GM18867 (cell line): ENCODE measurements around the gene C1orf50.
"Not testable (repeated sequence)": the region's sequence is repeated elsewhere in the genome, so short reads cannot be mapped to it uniquely, and the experiment has no call there.

Experiments
- ATAC-seq: cut with Tn5 transposase; IDR thresholded peaks from one replicate; pipeline ENCODE4 v1.9.1; 2021; ENCODE audit warnings: mild to moderate bottlenecking, moderate library complexity; ENCODE audit not compliant: unreplicated experiment

C1orf50 gene

DNA sequence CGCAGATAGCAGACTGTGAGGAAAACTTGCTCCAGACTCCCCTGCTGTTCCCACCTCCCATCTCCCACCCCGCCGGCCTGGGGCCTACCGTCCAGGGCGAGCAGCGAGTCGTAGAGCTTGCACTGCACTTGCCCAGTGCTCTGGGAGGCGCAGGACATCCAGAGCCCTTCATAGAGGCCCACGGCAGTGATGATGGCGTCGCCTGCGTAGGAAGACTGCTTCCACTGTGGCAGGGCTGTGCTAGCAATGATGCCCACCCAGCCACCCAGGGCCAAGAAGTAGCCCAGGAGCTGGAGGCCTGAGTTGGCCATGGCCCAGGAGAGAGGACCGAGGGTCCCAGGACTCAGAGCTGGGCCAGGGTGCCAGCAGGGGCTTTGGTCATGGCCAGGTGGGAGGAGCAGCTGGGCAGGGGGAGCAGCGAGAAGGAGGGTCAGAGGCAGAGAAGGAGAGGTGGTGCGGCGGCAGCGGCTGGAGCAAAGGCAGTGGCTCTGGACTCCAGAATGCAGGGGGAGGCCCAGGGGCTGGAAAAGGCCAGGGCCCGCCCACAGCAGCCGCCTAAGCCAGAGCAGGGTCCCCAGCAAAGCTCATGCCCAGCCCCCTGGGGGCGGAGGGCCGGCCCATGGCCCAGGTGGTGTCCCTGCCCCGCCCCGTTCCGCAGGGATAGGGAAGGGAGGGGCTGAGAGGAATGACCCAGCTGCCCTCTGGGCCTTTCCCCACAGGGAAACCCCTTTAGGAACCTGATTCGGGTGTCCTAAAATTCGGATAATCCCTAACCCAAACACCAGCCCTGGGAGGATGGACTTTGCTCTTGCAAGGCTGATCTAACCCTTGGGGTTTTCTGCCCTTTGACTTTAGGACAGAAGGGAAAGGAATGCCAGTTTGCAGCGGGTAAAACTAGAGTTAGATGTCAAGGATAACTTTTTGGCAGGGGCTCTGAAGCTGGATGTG is 27.0 kb upstream of the C1orf50 start, which contains the start of gene CLDN19:
CLDN19 (minus strand) TSS at position 484 of the 948 bp plus-strand sequence; CDS start at position 311, 173 bp downstream.
- no peak for ATAC-seq

DNA sequence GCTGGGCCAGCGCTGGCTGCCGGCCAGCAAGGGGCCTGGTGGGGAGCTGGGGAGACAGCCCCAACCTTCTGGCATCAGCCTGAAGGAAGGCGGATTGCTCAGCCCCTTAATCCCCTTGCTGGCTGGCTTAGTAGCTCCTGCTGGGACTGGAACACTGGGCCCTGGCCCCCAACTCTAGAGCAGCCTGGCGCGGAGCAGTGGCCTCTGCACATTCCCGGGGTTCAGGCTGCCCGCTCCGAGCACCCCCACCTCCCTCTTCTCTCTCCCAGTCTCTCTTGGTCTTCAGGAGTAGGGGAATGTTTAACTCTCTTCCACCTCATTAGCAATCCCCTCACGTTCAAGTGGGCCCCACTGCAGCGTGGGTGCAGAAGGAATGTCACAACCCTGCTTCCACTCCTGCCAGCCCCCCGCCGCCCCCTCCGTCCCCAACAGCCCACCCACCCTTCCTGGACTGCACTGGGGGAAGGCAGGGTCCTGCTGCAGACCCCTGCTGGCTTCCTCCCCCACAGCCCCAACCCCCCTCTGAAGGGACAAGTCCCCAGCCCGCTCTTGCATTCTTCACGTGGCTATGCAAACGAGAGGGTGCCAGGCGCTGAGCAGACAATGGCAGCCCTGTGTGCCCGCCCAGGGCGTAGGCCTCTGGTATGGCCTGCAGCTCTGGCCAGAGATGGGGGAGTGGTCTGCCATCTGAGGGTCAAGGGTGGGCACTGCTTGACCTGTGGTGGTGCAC is 26.0 kb upstream of the C1orf50 start:
- no peak for ATAC-seq

DNA sequence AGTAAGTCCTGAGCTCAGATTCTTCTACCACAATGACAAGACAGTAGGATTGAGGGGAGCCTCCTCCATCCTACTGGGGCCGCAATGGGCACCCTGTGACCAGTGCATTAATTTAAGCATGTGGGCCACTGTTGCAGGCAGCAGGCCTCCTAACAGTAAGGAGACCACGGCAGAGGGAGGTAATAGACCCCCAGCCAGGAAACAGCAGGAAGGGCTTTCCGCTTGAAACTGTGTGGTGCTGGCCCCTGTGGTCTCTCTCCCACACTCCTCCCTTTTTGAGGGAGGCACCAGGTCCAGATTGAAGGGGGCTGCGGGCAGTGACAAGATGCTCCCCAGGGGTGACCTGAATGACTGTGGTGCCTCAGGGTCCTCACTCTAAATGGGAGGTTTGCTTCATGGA is 25.3 kb upstream of the C1orf50 start:
- no peak for ATAC-seq

DNA sequence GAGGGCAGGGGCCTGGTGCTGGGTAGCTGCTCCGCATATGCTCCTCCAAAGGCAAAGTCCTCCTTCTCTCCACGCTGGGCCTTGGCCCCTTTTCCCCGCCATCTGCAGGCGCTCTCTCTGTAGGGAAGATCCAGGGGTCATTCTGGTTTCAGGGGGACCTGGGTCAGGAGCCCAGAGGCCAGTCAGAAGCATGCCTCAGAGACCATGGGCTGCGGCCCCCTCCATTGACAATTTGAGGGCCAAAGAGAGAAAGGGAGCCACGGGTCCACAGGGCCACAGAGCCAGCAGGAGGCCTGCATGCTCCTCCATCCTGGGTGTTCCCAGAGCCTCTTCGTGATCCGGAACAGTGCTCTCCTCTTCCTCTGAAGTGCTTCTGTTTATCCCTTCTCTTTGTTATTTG is 24.9 kb upstream of the C1orf50 start:
- ATAC-seq = no peak

DNA sequence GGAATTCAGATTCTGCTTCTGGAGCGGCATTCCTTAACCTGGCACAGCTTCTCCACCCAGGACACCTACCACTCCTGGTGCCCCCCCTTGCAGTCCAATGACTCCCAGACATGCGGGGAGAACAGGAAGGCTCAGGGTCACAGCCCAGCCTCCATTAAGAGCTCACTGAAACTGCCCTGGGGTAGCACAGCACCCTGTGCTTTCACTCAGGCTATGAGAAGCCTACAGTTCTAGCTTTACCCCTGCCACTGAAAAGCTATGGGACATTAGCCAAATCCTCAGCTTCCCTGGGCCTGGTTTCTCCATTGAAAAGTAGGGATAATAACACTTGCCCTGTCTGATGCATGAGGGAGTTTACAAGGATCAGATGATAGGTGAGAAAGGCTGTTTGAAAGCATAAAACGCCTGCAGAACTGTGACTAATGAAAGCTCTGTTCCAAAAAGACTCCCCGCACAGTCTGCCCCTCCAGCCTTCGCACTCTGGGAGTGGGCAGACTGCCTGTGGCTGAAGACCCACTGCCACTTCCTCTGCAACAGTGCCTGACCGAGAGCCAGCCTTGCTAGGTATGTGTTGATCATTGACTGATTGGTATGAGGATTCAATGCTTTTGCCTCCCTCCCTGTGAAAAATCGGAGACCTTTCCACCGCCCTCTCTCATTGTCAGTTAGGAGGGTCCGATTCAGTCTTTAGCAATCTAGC is 24.3 kb upstream of the C1orf50 start:
- no peak for ATAC-seq

DNA sequence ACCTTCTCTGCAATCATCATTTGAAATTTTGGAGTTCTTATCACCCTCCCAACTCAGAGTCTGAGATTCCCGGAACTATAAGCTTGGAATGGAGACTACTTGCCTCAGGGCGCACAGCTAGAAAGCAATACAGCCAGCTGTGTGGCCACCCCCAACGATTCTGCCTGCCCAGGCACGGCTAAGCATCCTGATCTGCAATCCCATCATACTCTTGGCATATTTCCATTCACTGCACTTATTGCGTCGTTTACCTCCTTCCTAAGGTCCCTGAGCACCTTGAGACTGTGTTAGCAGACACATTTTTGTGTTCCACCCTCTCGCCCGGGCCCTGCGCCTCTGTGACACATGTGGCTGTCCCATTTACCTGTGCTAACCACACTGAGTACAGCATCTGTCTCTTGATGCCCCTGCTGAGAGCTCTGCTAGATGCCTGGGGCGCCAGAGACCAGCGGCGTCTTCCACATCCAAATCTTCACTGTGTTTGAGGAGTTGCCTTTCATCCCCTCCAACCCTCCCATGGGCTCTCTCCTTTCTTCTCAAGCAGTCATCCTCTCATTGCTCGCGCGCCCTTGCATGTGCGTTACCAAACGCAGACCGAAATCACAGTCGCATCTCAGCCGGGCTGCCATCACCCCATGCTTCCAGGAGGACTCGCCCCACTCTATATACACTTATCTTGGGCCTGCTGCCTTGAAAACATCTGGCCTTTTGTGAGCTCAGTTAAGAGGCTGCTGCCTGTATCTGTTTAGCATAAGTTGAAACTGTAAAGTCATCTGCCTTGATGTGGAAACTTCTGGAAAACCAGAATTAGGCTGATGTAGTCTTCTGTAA is 23.5 kb upstream of the C1orf50 start:
- no peak for ATAC-seq

DNA sequence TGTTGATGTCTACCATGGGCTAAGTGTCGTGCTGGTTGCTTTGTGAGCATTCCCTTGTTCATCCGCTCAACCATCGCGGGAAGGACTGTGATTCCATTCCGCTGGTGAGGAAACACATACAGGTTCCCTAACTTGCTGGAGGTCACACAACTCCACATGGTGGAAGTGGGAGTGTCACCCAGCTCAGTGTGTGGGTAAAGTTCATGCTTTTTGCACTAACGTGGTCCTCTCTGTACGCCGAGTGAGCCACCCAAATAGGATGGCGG is 23.0 kb upstream of the C1orf50 start:
- ATAC-seq = no peak

DNA sequence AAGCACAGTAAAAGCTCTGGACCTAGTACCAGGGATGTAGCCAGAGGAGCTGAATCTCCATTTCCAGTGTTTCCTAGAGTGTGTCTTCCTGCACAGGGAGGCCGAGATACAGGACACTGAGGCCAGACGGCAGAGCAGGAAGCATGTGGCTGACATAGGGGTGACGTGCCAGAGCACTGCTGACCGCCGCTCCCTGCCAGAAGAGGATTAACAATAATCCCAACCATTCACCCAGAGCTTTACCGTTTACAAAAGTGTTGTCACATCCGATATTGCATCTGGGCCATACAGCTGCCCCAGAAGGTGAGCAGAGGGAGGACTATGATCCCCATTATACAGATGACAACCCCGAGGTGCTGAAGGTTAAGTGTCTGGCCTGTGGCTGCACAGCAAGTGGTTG is 21.2 kb upstream of the C1orf50 start:
- no peak for ATAC-seq

DNA sequence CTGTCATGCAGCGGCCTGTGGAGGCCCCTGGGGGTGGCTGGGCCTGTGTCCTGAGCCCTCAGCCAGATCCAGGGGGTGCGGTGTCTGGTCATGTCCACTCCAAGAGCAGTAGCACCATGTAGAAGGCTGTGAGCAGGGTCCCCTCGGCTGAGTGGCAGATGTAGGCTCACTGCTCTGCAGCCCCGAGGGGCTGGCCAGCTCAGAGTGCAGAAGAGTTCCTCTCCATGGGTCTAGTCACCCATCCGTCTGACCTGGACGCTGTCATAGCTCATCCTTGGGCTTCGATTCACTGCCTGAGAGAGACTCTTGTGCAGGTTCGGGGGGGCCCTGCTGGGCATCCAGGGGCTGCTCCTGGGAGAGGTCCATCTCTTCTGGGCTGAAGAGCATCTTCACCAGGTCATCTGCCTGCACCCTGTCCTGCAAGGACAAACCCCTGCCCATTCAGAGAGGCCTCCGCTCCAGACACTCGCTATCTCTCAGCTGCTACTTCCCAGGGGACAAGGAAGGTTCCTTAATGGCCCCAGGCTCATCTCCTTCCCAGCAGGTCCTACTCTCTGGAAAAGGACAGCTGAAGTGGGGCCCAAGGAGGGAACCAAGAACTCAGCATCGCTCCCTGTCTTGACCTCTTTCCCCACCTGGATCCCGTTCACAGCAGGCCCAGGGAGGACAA is 20.5 kb upstream of the C1orf50 start:
- ATAC-seq = no peak

DNA sequence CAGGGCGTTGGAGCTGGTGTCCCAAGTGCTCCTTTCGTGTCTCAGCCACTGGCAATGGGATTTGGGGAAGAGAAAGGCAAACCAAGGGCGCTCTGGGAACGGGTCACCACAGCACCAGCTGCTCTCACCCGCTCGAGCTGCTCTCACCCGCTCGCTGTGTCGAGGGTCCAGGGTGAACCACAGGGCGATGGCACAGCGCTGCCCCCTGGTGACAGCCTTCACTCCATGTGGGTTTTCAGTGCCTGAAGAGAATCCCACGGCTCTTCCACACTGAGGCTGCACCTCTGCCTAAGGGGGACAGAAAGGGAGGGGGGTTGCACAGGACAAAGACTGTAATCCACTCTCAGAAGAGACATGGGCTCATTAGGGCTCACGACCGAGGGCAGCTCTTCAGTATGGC is 19.9 kb upstream of the C1orf50 start:
- ATAC-seq = no peak

DNA sequence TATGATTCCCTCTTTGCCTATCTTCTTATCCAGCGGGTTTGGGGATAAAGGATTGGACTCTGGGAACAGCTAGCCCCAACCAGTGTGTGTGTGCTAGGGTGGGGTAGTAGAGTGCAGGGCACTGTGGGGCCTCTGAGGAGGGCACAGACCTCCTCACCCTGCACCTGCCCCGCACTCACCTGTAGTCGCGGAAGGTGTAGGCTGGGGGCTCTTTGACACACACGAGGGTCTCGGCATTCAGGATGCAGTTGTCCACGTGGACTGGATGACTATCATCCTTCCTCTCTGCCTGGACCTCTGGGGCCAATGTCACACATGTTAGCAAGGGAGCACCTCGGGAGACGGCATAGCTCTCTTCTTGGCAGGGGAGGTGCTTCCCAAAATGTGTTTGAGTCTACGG is 19.0 kb upstream of the C1orf50 start:
- no peak for ATAC-seq

DNA sequence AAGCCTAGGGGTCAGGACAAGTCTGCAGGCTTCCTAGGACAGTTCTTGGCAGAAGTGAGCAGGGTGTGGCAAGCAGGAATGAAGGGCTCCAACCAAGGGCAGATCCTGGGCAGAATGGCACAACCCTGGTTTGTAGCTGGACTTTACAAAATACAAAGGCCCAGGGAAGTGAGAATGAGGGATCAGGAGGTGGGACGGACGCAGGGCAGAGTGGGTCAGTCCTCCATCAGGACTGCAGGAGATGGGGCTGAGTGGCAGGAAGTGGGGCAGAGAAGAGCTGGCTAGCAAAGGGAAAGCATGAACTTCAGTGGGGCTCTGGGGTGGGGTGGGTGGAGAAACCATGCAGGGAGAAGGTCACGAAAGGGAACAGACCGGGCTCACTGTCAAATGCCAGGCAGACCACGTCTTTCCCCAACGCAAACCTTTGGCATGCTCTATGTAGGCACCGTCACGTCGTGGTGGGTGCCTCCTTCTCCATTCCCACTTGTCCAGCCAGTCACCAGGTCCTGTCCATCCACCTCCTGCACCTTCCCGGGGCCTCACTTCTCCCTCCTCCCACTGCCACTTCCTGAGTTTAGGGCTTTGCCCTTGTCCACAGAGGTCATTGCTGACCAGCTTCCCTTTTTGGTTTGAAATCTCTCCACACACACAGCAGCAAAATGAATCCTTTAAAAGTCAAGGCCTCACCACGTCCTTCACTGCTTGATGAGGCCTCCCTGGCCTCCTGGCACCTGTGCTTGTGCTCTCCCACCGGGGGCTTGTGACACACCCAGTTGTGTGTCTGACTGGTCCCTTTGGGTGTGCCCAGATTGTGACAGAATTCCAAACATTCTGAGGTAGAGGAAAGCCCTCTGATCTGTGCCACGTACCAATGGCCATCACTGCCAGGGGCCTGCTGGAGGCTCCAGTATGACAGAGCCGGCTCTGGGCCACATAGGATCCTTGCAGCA is 18.3 kb upstream of the C1orf50 start:
- no peak for ATAC-seq

DNA sequence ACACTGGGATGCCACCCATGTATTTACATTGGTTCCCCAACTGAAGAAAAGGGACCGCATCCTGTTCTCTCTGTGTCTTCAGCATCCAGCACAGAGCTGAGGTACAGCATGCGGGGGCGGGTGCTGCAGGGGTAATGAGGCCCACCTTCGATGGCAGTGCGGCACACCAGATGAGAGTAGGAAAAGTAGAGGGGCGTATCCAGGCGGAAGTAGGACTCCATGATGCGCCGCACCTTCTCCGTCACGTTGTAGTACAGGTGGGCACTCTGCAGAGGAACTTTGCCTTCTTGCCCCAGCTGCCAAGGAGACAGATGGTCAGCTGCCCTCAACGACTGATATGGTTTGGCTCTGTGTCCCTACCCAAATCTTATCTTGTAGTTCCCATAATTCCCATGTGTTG is 17.0 kb upstream of the C1orf50 start:
- no peak for ATAC-seq

DNA sequence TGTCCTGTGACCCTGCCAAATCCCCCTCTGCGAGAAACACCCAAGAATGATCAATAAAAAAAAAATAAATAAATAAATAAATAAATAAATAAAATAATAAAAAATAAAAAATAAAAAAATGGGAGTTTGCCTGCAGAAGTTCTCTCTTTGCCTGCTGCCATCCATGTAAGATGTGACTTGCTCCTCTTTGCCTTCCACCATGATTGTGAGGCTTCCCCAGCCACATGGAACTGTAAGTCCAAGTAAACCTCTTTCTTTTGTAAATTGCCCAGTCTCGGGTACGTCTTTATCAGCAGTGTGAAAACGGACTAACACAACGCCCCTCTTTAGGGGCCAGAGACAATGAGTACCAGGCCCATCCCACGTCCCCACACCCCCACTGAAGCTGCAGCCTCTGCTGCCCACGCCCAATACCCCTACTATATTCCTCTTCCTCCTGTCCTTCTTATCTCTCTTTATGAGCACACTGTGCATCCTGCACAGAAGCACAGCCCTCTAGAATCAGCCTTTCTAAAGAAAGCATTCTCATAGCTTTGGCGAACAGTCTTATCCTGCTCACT is 15.5 kb upstream of the C1orf50 start:
- not testable (repeated sequence) for ATAC-seq

DNA sequence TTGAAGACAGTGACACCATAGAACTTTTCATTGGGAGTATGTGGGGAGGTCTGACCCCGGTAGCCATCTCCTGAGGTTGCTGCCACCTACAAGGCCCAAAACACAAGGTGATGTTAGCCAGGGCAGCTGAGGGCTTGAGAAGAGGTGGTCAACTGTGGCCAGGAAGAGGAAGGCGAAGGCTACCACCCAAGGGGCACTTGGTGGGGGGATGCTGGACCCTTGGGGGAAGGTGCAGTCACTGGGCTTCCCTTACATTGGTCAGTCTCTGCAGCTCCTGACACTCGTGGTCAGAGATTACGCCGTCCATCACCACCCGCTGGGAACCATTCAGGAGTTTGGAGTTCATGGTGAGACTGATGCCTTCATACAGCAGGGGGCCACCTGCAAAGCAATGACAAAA is 14.8 kb upstream of the C1orf50 start:
- no peak for ATAC-seq

DNA sequence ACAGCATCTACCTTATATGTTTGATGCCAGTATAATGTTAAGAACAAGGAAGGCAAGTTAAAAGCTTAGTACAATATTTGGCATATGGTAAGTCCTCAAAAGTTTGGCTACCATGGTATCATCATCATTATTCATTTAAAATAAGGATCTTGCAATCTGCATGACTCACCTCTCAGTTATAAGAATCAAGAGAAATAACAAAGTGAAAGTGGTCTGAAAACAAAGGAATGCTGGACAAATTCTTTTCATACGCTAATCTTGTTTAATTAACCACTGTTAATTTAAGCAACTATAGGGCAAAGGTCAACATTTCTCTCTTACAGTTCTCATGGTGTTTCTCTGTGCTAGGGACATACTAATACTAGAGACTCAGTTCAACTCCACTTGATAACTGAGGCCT is 14.0 kb upstream of the C1orf50 start:
- ATAC-seq = no peak

DNA sequence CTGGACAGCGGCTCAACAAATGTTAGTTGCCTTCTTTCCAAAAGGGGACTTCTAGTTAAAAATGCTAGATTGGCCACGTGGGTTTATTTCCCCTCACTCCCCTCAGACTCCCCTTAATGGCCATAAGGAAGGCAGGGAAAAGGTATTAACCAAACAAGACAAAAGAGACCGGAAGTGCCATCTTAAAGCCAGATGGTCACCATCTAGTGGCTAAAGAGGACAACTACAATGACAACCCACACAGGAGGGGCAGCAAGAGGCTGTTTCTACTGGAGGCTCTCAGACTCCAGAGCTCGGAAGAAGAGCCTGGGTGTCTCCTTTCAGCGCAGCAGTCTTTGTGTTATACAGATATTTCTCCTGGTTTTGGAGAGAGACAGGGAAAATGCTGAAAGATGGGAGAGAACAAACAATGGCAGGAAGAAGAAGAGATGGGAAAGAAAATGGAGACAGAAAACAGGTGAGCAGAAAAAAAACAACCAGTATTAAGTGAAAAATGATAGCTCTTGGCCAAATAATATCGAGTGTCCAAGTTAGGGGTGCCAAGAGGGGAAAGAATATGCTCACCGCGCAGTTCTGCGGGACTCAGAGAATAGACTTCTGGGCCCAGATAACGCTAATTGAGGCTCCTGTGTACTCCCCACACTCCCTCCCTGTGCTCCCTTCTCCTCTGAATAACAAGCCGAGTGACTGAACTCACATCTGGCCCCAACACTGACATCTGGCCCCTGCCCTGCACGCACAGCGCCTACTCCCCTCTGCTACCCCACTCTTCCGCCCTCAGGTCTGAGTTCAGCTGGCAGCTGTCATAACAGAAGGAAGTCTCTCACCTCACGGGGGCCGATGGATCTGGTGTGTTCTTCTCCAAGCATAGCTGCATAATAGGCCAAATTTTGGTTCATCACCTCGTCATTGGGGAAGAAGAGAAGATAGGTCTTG is 9.8 kb upstream of the C1orf50 start:
- ATAC-seq = no peak

DNA sequence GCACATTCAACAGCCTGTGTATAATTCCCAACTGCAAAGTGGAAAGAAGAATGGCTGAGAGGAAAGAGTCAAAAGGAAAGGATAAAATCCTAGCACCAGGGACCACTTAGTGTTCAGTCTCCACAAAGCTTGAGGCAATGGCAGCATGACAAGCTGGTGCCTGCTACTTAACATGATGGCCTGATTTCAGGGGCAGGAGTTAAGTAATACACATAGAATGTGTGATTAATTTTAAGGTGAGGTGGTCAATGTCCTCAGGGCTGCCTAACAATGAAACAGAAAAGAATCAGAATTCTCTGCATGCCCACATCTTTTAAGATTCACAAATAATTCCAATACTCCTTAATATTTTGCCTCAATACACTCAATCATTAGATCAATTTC is 9.2 kb upstream of the C1orf50 start:
- no peak for ATAC-seq
